Vagina (tissue), 2 donors: Measurements from ENCODE around the gene LIMK2.

ENCODE experiments used
- POLR2A ChIP-seq, 2 donors: fragments of 450-650 bp; IDR thresholded peaks; one replicate each; pipeline ENCODE4 v1.6.1; 2017; ENCODE audit warnings: antibody characterized with exemption in 2 of 2, mild to moderate bottlenecking in 2 of 2, moderate library complexity in 2 of 2
- POLR2AphosphoS5 ChIP-seq, 2 donors: sonication (generic); formaldehyde crosslinking; IDR thresholded peaks; one replicate each; pipeline ENCODE4 v1.9.0; 2017; ENCODE audit warnings: antibody characterized with exemption in 2 of 2, mild to moderate bottlenecking in 2 of 2, low read depth in 1 of 2; ENCODE audit not compliant: insufficient read depth in 1 of 2
- TF ChIP-seq, protein P1 (sequence below), 3 experiments: fragments of 450-650 bp in 2 of 3; fragments of 200-600 bp in 1 of 3; sonication (generic) in 1 of 3; IDR thresholded peaks; one replicate each; pipeline ENCODE4 v1.5.1; 2017 to 2019; ENCODE audit warnings: antibody characterized with exemption in 3 of 3, mild to moderate bottlenecking in 2 of 3, moderate library complexity in 2 of 3

DNA sequence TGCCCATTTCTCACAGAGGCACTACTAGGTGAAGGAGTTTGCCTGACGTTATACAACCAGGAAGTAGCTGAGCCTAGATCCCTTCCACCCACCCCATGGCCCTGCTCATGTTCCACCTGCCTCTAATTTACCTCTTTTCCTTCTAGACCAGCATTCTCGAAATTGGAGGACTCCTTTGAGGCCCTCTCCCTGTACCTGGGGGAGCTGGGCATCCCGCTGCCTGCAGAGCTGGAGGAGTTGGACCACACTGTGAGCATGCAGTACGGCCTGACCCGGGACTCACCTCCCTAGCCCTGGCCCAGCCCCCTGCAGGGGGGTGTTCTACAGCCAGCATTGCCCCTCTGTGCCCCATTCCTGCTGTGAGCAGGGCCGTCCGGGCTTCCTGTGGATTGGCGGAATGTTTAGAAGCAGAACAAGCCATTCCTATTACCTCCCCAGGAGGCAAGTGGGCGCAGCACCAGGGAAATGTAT lies 66.1 kb downstream of the LIMK2 start:
- TF ChIP-seq, protein P1, sequence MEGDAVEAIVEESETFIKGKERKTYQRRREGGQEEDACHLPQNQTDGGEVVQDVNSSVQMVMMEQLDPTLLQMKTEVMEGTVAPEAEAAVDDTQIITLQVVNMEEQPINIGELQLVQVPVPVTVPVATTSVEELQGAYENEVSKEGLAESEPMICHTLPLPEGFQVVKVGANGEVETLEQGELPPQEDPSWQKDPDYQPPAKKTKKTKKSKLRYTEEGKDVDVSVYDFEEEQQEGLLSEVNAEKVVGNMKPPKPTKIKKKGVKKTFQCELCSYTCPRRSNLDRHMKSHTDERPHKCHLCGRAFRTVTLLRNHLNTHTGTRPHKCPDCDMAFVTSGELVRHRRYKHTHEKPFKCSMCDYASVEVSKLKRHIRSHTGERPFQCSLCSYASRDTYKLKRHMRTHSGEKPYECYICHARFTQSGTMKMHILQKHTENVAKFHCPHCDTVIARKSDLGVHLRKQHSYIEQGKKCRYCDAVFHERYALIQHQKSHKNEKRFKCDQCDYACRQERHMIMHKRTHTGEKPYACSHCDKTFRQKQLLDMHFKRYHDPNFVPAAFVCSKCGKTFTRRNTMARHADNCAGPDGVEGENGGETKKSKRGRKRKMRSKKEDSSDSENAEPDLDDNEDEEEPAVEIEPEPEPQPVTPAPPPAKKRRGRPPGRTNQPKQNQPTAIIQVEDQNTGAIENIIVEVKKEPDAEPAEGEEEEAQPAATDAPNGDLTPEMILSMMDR (IDR thresholded peaks at IDR 0.05), result no peak
- no peak for TF ChIP-seq POLR2A (IDR thresholded peaks at IDR 0.05)
- TF ChIP-seq POLR2AphosphoS5 (IDR thresholded peaks at IDR 0.05; ENCODE audit: insufficient read depth in 1 of 2, low read depth in 1 of 2), result no peak
